HG03045 (cell line): Measurements from ENCODE around the gene TBC1D22A.

Experiments
- ATAC-seq: cut with Tn5 transposase; IDR thresholded peaks from one replicate; pipeline ENCODE4 v1.9.1; 2021; ENCODE audit warnings: mild to moderate bottlenecking, moderate library complexity; ENCODE audit not compliant: unreplicated experiment

Gene TBC1D22A

DNA sequence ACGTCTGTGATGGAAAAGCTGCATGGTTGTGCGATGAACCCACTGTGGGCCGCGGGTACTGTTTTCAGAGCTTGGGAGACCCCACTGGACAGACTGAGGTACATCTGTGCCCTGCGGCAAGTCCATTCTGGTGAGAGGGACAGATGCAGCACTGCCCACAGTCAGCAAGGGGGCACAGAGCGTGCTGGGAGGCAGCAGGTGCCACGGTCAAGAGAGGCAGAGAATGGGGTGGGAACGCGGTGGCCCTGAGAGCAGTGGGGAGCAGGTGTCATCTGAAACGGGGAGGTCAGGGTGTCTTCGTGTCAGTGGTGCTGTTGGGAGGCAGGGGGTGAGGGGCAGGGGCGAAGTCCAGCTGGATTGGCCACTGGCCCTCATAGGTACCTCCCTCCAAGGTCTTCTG lies 32.0 kb downstream of the TBC1D22A start:
- ATAC-seq = no peak

DNA sequence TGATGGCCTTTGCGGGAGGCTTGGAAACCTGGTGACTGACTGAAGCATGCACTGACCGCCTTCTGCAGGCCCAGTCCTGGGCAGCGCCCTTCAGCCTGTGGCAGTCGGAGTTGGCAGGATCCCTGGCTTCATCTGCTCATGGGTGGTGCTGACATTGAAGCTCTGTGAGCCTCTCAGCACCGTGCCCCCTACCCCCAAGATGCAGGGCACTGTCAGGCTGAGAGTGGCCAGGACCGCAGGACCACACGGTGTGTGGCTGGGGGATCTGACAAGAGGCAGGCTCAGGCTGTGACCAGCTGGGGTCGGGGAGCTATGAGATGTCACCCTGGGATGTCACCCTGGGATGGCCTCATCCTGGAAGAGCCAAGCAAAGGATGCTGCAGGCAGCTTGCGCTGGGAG lies 32.7 kb downstream of the TBC1D22A start:
- ATAC-seq = no peak

DNA sequence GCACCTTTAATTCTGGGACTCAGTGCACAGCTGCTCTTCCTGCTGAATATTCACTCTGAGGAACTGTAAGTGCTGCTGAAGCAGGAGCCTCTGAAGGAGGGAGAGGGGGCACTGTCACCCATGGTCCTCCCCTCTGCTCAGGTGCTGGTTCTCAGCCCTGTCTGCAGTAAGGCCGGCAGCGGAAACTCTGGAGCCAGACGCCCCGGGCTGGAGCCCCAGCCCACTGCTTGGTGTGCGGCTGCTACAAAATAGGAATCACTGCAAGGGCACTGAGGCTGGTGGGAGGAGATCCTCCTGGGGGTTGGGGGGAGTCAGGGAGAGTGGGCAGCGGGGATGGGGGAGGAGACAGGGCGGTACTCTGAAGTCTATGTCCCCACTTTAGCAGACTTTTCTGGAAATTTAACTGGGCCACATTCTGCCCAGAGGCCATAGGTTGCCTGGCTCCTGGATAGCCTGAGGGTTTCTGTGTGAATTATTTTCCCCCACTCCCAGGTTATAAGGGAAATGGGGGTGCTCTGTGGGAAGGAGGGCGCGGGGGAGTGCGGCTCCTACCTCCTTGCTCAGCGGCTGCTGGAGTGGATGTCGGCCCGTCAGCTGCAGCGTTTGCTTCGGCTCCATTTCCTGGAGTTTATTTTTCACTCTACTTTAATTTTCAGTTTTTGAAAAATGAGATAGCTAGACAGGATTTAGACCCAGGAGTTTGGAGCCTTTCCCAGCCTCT lies 33.6 kb downstream of the TBC1D22A start:
- no peak for ATAC-seq

DNA sequence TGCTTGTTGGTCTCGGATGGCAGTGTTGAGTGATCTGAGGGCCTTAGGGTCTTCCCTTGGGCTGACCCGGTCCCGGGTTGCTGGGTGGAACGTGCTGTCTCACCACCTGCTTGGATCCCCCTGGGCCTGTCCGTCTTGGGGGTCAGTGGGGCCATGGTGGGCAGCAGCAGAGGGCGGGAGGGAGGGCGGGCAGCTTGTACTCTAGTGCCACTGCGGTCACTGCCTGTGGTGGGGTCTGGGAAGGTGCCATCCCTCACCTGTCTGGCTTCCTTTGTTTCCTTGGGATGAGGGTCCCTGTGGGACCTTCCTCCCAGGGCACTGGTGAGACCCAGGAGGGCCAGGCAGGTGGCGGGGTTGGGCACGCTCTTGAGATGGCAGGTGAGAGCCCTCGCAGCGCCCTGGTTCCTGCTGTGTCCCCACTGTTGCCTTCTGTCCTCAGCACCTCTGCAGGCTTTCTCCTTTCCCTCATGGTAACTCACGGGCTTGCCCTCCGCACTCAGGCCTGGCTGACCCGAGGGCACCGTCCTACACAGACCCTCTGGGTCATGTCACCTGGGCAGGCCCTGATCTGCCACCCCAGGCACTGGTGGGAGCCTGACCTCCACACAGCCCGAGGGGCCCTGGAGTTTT lies 34.2 kb downstream of the TBC1D22A start:
- no peak for ATAC-seq

DNA sequence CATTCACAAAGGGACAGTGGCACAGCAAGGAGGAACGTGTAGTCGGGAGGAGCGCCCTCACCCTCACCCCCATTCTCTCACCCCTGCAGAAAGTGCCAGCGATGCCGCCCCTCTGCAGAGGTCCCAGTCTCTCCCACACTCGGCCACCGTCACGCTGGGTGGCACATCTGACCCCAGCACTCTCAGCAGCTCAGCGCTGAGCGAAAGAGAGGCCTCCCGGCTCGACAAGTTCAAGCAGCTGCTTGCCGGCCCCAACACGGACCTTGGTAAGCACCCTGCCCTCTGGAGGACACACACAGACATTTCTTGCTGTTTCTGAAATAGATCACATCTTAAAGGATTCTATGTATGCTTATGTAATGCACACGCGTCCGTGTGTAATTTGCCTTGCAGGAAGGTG lies 34.9 kb downstream of the TBC1D22A start:
- ATAC-seq = no peak

DNA sequence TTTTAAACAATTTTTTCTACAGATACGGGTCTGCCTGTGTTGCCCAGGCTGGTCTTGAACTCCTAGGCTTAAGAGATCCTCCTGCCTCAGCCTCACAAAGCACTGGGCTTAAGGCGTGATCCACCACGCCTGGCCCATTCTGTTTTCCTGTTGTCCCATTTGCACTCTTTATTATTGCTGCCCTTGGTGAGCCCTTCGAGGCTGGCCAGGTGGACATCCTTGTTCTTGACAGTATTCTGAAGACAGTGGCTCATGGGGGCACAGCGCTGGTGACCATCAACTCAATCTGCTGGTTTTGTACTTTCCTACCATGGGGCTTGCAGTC lies 35.6 kb downstream of the TBC1D22A start:
- ATAC-seq = no peak

DNA sequence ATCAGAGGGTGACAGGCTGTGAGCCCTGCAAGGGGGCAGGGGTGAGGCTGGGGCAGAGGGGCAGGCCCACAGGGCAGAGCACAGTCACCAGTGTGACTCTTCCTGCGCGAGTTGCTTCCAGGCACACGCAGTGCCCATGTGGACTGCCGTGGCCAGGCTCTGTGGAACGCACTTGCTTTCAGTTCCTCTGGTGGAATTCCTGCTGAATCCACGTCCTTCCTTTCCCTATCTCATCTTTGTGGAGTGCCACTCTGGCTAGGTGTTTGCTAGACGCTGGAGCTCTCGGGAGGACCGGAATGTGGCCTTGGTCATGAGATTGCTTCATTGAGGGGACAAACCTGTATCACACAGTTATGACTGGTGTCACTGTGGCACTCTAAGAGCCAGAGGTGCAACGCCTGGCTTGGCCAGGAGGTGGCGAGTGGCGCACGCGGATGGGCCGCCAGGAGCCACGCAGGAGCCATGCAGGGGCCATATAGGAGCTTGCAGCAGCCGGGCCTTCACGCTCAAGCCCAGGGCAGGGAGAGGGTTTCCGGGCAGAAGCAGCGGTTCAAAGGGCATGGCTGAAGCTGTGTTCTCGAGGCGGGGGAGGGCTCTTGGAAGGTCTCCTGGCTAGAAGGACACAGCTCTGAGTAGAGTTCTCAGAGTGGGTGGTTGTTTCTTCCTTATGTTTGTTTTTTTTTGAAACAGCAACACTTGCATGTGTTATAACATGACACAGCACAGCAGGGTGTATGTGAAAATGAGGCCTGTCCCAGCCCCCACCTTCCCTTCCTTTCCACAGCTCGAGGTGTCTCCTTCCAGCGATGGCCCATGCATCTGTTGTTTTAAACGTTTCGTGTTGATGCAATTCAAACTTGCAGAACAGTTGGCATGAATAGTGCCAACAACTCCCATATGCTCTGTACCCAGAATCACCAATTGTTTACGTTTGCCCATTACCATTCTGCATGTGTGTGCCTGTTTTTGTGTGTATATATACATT lies 36.2 kb downstream of the TBC1D22A start:
- no peak for ATAC-seq

DNA sequence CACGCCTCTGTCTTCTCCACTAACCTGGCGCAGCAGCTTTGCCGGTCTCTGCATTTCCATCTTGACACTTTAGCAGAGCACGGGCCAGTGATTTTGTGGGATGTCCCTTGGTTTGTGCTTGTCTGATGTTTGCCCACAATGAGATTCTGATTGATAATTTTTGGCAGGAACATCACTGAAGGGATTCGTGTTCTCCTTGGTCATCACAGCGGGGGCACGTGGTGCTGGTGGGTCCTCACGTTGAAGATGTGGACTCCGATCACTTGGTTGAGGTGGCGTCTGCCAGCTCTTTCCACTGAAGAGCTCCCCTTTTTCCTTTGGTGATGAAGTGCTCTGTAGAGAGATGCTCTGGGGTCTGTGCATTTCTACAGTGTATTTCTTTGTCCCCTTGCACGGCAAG lies 37.2 kb downstream of the TBC1D22A start:
- ATAC-seq = no peak

DNA sequence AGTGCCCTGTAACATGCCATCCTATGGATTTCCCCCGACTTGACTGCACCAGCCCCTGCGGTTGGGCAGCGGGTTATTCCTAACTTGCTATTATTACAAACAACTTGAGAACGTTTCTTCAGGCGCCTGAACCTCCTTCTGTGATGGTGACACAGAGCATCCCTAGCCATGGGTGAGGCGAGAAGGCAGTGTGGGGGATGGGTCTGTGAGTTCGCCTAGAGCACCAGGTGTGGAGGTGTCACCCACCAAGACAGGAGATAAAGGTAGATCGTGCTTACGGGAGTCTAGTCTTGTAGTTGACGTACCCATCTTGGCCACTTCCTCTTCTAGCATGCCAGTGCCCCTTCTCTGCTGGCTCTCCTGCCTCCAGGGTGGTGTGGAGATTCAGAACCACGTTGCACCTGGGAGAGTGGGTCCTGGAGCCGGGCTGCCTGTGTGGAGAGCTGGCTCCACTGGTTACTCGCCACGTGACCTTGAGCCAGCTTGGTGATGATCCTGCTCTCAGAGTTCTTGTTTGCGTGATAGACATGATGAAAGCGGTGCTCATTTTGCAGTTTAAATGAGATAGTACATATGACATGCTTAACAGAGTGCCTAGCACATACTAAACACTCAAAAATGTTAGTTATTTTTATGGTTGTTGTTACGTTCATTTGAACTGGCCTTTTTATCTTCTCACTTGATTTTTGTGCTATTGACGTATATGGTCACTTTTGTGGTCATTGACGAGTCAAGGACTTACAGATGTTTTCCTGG lies 37.8 kb downstream of the TBC1D22A start:
- no peak for ATAC-seq

DNA sequence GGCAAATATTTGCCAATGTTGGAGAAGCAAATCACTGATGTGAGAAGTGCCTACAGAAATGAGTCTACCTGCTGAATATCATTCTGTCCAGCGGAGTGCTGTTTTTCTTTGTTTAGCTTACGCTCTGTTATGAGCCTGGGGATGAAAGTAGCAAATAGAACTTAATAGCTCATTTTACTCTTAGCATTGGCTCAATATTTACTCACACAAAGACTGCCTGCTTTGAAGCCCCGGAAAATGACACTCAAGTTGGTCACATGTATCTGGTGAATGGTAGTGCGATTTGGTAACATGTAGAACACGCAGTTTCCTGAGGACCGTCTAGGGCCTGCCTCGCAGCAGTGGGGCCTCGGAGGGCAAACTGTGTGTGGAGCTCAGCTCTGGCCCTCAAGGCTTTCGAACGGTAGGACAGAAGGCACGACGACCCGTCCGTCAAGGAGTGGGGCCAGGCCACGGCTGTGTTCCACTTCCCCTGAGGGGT lies 38.9 kb downstream of the TBC1D22A start:
- ATAC-seq = no peak

DNA sequence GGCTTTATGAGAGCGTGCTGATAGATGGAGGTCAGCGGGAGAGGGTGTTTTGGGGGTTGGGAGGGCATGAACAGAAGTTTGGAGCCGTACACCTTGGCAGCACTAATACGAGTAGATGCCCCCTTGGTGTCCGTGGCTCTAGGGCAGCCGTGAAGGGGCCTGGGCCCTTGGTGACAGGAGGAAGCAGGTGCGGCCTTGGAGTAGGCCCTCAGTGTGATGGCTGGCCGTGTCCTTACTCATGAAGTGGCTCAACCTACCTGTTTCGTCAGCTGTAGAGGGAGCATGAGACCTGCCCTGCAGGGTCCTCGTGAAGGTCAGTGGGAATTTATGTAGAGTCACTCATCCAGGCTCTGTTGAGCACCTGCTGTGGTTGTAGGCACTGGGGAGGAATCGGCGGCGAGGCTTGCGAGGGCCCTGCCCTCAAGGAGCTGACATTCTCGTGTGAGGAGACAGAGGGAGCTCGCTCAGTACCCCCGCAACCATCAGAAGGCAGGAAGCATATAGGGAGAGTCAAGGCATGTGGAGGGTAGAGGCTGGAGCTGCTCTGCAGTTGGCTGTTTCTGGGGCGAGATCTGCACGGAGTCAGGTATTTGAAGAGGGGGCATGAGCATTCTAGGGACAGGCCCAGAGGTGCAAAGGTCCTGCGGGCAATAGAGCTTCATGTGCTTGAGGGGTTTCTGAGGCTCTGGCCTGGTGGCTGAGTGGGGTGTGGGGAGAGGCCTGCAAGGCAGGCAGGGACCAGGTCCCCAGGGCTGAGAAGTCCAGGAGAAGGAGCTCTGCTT lies 39.6 kb downstream of the TBC1D22A start:
- no peak for ATAC-seq

DNA sequence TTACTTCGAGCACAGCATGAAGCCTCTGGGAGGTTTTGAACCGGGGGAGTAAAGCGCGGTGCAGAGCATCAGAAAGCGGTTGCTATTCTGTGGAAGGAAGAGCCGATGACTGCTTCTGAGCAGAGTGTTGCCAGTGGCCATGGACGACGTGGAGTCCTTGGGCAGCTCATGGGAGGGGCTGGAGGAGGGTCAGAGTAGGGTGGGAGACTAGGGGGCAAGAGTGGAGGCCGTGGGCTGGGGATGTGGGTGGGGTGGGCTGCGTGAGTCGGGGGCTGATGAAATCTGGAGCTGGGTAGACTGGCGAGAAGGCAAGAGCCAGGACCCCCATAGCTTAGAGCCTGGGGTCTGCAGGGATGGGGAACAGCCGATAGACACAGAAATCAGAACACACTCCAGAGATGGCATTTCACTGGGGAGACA lies 40.2 kb downstream of the TBC1D22A start:
- ATAC-seq = no peak

DNA sequence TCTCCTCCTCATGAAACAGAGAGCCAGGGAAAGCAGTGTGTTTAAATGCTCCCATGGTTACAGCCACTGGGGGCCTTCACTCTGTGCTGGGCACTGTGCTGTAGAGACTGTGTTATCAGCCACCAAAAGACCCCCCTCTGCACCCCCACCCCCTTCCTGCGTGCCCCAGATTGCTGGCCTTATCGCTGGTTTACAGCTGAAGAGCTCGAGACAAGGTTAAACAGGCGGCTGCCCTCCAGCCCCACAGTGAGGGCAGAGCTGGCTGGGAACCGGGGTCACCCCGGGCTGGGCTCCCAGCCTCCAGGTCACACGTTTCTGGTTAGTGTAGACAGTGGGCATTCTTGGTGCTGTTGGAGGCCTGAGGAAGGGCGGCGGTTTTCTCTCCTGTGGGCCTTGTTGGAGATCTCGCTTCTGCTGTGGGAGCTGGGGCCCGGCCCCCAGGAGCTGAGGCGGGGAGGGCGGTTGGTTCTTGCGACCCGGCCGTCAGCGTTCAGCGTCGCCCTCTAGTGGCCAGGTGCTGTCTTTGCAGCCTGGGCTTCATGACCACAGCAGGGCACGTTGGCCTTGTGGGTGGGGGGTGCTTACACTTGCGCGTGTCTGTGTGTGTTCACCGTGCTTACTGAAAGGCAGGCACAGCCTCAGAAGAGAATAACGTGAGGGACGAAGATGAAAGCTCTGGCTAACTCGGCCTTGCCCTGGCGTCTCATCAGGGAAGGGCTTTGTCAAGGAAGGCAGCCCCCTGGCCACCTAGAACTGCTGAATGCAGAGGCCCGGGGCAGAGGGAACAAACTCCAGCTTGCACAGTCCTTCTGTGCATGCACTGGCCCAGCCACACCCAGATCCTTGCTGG lies 40.8 kb downstream of the TBC1D22A start:
- no peak for ATAC-seq

DNA sequence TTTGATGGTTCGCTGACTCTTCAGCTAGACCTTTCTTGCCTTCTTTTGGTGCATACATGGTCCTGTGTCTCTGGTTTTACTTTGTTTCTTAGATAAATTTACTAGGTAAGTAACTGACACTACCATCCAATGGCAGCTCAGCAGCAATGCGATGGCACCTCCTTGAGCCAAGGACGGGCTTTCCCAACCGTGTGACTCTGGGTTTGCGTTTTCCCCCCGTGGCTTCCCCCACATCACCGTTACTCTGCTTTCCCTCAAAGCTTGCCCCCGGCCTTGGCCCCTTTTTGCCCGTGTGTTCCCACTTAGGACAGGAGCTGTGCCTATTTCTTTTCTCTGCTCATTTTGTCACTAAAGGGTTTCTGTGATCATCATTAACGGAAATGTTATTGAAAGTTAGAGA lies 41.5 kb downstream of the TBC1D22A start:
- no peak for ATAC-seq

DNA sequence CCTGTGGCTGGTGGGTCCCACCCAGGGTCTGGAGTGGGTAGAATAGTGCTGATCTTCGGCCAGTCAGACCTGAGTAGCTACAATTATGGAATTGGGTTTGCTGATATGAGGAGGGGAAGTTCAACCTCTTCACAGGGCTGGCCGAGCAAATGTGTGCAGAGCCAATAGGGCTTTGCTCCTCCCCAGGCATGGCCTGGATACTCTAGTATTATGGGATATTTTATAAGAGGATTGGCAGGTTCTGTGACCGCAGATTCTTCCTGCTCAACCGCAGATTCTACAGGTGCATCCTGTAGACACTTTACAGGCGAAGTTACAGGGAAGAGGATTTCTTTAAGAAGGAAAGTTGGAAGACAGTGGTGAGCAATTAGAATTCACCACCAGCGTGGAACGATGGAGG lies 44.3 kb downstream of the TBC1D22A start:
- no peak for ATAC-seq

DNA sequence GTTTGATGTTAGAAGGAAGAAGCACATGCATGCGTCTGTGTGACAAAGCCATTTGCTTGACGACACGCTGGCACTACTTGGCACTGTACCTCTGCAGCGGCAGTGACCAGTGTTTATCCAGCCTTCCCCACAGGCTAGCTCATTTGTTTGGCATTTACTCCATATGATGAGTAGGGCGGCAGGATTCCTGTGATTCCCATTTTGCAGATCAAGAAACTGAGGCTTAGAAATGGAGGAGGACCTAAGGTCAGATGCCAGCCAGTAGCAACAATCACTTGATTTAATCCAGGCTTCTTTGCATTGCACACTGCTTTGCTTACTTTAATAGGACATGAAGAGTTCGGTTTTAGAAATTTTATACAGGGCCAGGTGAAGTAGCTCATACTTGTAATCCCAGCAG lies 45.0 kb downstream of the TBC1D22A start:
- ATAC-seq = no peak

DNA sequence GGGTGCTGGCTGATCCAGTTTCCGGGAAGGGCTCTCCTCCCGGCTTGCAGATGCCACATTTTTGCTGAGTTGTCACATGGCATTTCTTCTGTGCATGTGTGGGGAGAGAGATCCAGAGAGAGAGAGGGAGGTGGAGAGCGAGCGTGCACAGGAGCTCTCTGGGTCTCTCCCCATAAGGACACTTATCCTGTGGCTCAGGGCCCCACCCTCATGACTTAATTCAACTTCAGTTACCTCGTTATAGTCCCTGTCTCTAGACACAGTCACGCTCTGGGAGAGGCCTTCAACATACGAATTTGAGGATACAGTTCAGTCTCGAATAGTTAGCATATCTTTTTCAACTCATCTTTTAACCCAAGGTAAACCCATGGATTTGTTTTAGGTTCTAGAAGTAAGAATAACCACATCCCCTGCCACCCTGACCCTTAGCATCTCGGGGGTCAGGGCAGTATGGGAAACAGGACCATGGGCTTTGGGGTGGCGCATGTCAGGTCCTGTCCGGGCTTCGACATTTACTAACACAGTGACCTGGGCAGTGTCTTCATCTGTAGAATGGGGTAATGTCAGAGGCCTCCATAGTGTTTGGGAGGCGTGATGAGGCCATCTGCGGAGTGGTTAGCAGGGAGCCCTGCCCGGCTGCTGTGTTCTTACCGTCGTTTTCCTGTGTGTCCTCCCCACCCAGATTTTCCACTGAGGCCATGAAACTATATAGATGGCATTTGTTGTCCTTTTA lies 46.9 kb downstream of the TBC1D22A start:
- ATAC-seq = no peak
